Measurements from ENCODE around the gene TMEM181. TPM values are rescaled to one million over a fixed set of nuclear protein-coding genes. Genes with fewer than 3 reads are reported as not detected.
A peak's percentile ranks its signal among the peaks of the same experiment; 100 is the strongest.

The TMEM181 gene
- total and polyA plus RNA-seq, 2 donors (not counting 1 experiment from before 2014, with no cell fraction given) = 2.8 to 9.3 TPM

- Histone ChIP-seq H3K9ac (ENCODE audit: low read length) (peak overlapping the region; percentile 79), H3K4me2 (replicated peaks; ENCODE audit: low read depth, low read length, poor library complexity, severe bottlenecking) (peak overlapping the region; percentile 90), H3K27ac (ENCODE audit: low read length in 2 of 2) (peak overlapping the region; percentile 28 to 46), H3K4me1 (ENCODE audit: control insufficient read depth in 2 of 2, insufficient read depth in 2 of 2, low read length in 2 of 2) (peaks cover 15 to 21% of the 10 kb centered on the region in 2 donors), H3K27me3 (replicated peaks in 1 of 4; ENCODE audit: control extremely low read depth in 1 of 4, control insufficient read depth in 3 of 4, insufficient read depth in 4 of 4, low read length in 3 of 4) (no peaks in the 10 kb centered on the region), H4K20me1 (ENCODE audit: control insufficient read depth, insufficient read depth, low read length, poor library complexity, severe bottlenecking) (peaks cover 12% of the 10 kb centered on the region), H3K79me2 (ENCODE audit: control insufficient read depth, insufficient read depth, low read length) (peaks cover 42% of the 10 kb centered on the region), H3K36me3 (replicated peaks in 1 of 2; ENCODE audit: control extremely low read depth in 1 of 2, control insufficient read depth in 1 of 2, extremely low read depth in 1 of 2, insufficient read depth in 2 of 2, low read length in 1 of 2) (no peaks in the 10 kb centered on the region), H2AFZ (ENCODE audit: insufficient read depth, low read depth, low read length, poor library complexity, severe bottlenecking) (peak overlapping the region; percentile 81), H3K4me3 (ENCODE audit: control extremely low read depth in 1 of 5, extremely low read depth in 1 of 5, insufficient read depth in 1 of 5, low read depth in 2 of 5, low read length in 4 of 5) (peak overlapping the region; percentile 27 to 78 (median 55)), H3K9me3 (ENCODE audit: control extremely low read depth in 1 of 3, control insufficient read depth in 2 of 3, insufficient read depth in 1 of 3, low read length in 2 of 3) (no peaks in the 10 kb centered on the region)
- ChIA-PET POLR2A (no interaction called here), CTCF (interaction anchor here (0.6 to 1.2 kb wide), 3 partner anchors 40 to 384 kb away, joined by 3 to 4 read pairs (median 3); no protein-coding TSS in a partner anchor)
- H3K27ac Mint-ChIP-seq = peak overlapping the region; percentile 82
- intact Hi-C loops (cut with micrococcal nuclease) = loop anchor here (2.0 to 10.0 kb wide), 3 partner anchors 85 to 392 kb away; partner anchors contain the start of genes DYNLT1, GTF2H5 and SERAC1
- TF ChIP-seq EZH2 (IDR thresholded peaks at IDR 0.05; ENCODE audit: borderline replicate concordance, insufficient read depth, low read depth, low read length, poor library complexity, severe bottlenecking) (no peak), CTCF (IDR thresholded peaks at IDR 0.05) (no peak)
- peaks cover 26% of the 10 kb centered on the region for H3K4me1 Mint-ChIP-seq
- ATAC-seq (ENCODE audit: low read depth) = no peak
- H3K9me3 Mint-ChIP-seq (ENCODE audit: insufficient read depth) = no peaks in the 10 kb centered on the region
- H3K27me3 Mint-ChIP-seq = no peaks in the 10 kb centered on the region
- DNase-seq = no peak
- 94% methylated on average over 8 of the region's 14 CpGs for WGBS (ENCODE audit: insufficient coverage)
- H3K4me3 Mint-ChIP-seq = peak overlapping the region; percentile 74
Observed at GRCh38 chr6:158559338-158559894, 475 bp upstream of the TMEM181 start.

- Mint-ChIP-seq H3K9me3 (ENCODE audit: insufficient read depth) (no peaks in the 10 kb centered on the region), H3K4me3 (peak overlapping the region; percentile 84), H3K4me1 (peaks cover 28% of the 10 kb centered on the region), H3K27ac (peak overlapping the region; percentile 78), H3K27me3 (no peaks in the 10 kb centered on the region)
- Histone ChIP-seq H4K20me1 (ENCODE audit: control insufficient read depth, insufficient read depth, low read length, poor library complexity, severe bottlenecking) (peaks cover 22% of the 10 kb centered on the region), H3K9ac (ENCODE audit: low read length) (peak overlapping the region; percentile 79), H3K27me3 (replicated peaks in 1 of 4; ENCODE audit: control extremely low read depth in 1 of 4, control insufficient read depth in 3 of 4, insufficient read depth in 4 of 4, low read length in 3 of 4) (no peaks in the 10 kb centered on the region), H3K4me1 (ENCODE audit: control insufficient read depth in 2 of 2, insufficient read depth in 2 of 2, low read length in 2 of 2) (peaks cover 15 to 21% of the 10 kb centered on the region in 2 donors), H3K79me2 (ENCODE audit: control insufficient read depth, insufficient read depth, low read length) (peaks cover 57% of the 10 kb centered on the region), H2AFZ (ENCODE audit: insufficient read depth, low read depth, low read length, poor library complexity, severe bottlenecking) (peak overlapping the region; percentile 81), H3K27ac (ENCODE audit: low read length in 2 of 2) (peak overlapping the region in 1 of 2 donors; percentile 76), H3K9me3 (ENCODE audit: control extremely low read depth in 1 of 3, control insufficient read depth in 2 of 3, insufficient read depth in 1 of 3, low read length in 2 of 3) (no peaks in the 10 kb centered on the region), H3K36me3 (replicated peaks in 1 of 2; ENCODE audit: control extremely low read depth in 1 of 2, control insufficient read depth in 1 of 2, extremely low read depth in 1 of 2, insufficient read depth in 2 of 2, low read length in 1 of 2) (no peaks in the 10 kb centered on the region), H3K4me2 (replicated peaks; ENCODE audit: low read depth, low read length, poor library complexity, severe bottlenecking) (peak overlapping the region; percentile 90), H3K4me3 (ENCODE audit: control extremely low read depth in 1 of 5, extremely low read depth in 1 of 5, insufficient read depth in 1 of 5, low read depth in 2 of 5, low read length in 4 of 5) (peak overlapping the region; percentile 54 to 83 (median 75))
- intact Hi-C loops (cut with micrococcal nuclease) = loop anchor here (1.0 kb wide), 1 partner anchor 25 kb away; no protein-coding TSS in a partner anchor
- 8% methylated on average over 19 of the region's 19 CpGs for WGBS (ENCODE audit: insufficient coverage)
- DNase-seq = no peak
- CTCF ChIA-PET = interaction anchor here (1.3 kb wide), 1 partner anchor 339 kb away, joined by 3 read pairs; no protein-coding TSS in a partner anchor
- no peak for ATAC-seq (ENCODE audit: low read depth)
- no peak for TF ChIP-seq CTCF (IDR thresholded peaks at IDR 0.05)
- no peak for TF ChIP-seq EZH2 (IDR thresholded peaks at IDR 0.05; ENCODE audit: borderline replicate concordance, insufficient read depth, low read depth, low read length, poor library complexity, severe bottlenecking)
- POLR2A ChIA-PET = no interaction called here
Observed at GRCh38 chr6:158560836-158561320, 987 bp downstream of the TMEM181 start.
